HG02981 (cell line): ENCODE data around the gene JPH3.

Source experiments
- ATAC-seq: cut with Tn5 transposase; IDR thresholded peaks from one replicate; pipeline ENCODE4 v1.9.1; 2021; ENCODE audit warnings: mild to moderate bottlenecking, moderate library complexity; ENCODE audit not compliant: unreplicated experiment

The JPH3 gene

DNA sequence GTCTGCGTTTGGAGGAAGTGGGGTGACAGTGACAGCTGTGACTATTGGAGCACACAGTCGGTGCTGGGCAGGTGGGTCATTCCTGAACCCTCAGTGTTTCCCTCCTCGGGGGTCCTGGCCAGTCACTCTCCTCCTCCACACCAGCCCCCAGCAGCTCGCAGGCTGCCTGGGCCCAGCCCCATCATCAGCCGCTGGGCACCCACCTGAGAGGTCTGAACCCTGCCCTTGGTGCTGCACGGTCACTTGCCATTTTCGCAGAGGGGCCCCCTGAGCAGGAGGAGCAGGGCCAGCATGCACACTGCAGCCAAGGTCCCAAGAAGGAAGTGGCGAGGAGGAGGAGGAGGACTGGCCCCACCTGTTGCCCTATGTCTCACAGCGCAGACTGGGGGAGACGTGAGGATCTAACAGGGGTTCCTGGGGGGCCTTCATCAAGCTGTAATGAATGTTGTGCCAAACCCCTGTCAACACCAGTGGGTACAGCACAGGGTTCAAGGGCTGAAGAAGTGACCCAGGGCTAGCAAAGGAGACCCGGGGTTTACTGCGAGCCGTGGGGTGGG lies 23.0 kb downstream of the JPH3 start:
- no peak for ATAC-seq

DNA sequence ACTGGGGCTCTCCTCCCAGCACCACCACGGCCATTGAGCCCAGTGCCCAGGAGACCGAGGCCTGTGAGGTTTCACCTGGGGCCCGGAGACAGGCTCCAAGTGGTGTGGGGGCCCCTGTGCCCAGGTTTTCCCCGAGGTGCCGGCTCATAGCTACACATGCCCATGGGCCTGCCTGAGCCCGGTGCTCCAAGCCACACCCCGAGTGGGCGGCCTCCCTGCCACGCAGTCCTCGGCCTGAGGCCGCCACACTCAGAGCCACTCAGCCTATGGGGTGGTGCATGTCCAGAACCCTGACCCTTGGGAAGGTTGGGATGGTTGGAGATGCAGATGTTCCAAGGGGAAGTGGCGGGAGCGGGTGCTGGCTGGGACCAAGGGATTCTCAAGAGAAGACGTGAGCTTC lies 24.1 kb downstream of the JPH3 start:
- no peak for ATAC-seq

DNA sequence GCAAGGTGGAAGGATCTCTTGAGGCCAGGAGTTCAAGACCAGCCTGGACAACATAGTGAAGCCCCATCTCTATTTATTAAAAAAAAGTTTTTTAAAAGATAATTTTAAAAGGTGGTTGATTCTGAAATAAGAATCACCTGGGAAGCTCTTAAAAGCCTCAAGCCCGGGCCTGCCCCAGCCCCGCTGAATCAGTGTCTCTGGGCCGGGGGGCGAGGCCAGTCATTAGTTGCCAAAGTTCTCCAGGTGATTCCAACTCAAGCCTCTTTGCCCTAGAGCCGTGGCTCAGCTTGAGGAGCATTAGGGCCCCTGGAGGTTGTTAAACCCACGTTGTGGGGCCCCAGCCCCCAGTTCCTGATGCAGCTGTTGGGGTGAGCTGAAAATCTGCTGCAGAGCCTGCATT lies 24.6 kb downstream of the JPH3 start:
- ATAC-seq = no peak

DNA sequence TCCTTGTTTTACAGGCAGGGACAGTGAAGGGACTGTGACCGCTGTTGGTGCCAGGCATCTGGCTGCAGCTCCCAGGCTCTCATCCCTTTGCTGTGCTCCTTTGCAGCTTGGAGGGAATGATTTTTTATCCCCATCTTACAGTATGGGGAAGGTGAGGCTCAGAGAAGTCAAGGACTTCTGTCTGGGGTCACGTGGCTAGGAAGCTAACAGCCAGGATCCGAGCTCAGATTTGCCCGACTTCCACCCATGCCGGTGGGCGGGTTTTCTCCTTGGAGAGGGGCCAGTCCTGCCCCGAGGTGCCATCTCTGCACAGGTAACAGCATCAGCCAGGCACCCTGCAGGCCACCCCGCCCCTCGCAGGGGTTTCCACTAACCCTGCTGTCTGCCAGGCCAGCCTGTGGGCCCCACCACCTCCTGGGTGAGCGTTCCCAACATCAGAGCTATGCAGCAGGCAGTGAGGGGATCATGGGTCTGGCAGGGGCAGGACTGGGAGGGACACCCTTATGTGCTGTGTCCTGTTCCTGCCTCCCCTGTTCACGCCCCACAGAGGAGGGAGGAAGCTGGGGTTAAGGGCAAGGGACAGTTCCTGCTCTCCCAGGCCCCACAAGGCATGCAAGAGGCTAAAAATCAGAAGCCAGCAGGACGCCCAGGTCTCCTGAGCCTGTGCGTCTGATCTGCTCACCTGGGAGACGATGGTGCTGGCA lies 25.4 kb downstream of the JPH3 start:
- ATAC-seq = no peak

DNA sequence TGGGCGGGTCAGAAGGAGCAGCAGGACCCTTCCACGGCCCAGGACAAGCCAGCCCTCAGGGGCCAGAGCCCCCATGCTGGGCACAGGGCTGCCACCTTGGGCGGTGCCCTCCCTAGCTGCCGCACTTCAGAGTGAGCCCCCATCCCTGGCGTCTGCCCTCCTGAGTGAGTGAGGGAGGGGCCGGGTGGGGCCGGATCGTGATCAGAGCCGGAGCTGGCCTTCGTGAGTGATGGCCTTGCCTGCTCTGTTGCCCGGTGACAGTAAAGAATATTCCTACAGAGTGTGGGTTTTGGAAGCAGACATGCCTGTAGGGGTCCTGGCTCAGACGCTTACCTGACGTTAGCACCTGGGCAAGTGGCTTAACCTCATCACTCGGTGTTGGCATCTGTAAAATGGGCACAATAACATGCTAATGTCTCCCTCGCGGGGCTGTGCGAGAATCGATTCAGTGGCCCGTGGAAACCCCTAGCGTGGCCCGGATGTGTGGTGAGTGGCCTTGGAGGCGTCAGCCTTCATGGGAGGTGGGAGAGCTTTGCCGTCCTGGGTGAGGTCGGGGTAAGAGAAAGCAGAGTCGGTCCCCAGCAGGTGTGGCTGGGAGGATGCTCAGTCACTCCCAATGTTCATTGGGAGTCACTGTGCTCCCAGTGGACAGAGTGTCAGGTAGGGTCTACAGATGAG lies 26.1 kb downstream of the JPH3 start:
- no peak for ATAC-seq

DNA sequence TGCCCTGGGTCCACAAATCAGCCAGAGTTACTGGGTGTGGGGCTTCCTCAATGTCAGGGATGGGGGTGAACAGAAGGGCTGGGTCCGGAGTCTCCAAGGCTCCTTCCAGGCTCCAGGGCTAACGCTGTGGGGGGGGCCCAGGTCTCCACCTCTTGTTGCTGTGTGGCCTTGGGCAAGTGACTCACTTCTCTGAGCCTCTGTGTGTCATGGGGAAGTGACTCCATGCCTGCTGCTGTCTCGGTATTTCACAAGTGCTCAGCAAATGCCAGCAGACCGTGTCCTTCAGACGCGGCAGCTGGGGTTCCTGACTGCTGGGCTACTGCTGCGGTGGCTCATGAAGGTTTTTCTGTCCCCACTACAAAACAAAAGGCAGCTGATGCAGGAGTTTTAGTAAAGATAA lies 26.6 kb downstream of the JPH3 start:
- ATAC-seq = no peak

DNA sequence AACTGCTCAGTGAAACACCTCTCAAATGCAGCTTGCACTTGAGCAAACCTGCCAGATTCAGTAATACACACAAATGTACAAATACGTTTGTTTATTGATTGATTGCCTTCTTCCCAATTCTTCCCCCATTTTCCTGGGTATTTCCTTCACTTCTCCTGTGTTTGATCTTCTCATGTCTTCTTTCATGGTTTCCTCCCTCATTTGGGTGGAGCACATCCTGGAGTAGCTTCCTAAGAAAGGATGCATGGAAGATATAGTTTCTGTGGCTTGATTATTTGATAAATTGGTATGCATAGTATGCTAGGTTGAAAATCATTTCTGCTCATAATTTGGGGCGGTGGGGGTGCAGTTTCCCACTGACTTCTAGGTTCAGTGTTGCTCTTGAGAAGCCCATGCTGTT lies 28.8 kb downstream of the JPH3 start:
- ATAC-seq = no peak

DNA sequence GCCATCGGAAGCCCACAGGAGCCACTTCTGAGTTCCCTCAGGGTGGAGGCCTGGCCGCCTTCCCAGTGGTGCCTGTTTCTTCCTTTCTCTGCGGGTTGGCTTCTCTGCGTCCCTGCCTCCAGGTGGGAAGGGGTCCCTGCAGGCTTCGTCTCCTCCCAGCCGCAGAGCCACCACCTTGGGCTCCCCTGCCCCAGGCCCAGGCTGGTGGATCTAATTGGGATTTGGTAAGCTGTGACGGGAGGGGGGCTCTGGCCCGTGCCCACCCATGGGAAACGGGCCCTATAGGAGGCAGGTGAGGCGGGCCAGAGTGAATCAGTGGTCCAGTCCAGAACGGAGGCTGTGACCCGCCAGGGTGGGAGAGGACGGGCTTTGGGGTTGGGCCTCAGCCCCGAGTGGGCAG lies 32.1 kb downstream of the JPH3 start:
- ATAC-seq = no peak

DNA sequence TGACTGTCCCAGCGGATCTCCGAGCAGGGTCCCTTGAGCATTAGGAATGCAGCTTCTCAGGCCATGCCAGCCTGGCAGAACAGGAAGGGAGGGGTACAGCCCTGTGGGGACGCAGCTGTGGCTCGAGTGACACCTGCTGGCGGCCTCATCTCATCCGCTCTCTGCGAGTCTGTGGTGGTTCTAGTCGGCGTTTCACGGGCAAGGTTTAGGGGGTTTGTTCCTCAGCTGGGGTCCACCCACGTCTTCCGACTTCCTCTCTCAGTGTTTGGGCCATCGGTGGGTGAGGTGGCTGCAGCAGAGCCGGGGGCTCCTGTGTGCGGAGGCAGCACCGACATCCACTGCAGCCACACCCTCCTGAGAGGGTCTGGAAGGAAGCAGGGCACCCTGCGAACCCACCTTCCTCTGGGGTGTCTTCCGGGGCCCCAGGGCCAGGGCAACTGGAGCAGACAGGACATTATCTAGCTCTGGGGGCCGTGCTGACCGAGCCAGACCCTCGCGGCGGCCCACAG lies 33.3 kb downstream of the JPH3 start:
- ATAC-seq = no peak

DNA sequence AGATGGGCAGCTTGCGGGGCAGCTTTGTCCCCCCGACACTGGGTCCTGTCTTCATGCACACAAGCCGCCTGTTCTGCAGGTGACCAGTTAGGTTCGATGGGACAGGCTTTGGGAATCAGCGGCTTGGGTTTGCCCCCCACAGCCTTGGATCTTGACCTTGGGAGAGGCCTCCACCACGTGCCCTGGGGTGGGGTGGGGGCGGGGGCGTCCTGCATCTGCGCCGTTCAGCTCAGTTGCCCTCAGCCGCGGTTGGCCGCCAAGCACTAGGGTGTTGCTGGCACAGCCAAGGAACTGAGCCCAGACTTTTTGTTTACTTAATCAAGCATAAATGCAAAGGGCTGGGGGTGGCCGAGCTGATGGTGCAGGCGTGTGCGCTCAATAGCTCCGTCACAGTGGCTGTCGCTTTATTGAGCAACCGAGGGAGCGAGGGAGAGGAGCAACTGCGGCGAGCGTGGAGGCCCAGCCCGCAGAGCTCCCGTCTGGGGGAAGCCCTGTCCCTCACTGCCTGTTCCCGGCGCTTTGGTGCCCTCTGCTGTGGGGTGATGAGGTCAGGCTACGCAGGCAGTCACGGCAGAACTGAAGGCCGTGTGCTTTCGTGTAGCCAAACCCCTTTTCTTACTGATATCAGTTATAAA lies 33.9 kb downstream of the JPH3 start:
- ATAC-seq = no peak

DNA sequence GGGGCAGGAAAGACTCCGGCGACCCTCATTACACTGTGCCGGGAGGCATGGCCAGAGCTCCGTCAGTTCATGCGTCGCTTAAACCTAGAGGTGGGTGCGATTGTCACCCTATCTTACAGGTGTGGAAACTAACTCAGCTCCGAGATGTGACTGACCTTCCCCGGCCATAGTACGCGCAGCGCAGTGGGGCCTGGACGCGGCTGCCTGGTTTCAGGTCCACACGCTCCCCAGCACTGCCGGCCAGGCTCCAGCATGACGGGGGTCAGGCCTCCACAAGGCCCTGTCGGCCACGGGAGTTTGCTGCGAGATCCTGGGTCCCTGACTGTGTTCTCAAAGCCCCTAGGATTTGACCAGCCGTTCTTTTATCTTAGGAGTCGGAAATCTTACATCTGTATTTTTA lies 34.4 kb downstream of the JPH3 start:
- no peak for ATAC-seq

DNA sequence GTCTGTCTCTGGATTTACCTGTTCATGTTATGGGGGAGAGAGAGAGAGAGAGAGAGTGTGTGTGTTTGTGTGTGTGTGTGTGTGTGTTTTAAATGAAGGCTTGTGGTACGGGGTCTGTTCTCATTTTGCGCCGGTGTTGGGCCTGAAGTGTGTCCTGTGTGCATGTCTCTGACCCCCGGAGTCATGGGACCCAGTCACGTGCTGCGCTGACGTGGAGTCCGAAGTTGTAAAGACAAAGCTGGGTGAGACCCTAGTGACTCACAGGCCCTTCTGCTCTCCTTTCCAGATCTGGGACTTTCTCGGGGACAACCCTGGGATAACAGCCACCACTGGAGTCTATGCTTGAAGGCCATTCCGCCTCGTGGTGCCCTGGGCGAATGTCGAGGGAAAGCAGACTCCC lies 35.0 kb downstream of the JPH3 start:
- no peak for ATAC-seq

DNA sequence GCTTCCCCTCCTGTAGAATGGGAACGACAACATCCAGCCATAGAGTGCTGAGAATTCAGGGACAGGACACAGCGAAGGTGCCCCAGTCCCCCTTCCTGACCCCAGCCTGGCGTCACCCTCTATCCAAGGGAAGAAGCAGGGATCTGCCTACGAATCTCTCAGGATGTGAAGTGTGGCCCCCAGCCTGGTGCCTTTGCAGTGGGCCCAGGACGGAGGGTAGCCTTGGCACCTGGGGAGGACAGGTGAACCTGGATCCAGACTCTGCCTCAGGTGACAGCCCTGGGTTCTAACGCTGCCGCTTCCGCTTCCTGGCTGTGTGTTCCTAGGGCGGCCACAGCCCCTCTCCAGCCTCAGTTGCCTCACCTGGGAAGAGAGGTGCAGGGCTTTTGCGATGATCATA lies 36.4 kb downstream of the JPH3 start:
- ATAC-seq = no peak

DNA sequence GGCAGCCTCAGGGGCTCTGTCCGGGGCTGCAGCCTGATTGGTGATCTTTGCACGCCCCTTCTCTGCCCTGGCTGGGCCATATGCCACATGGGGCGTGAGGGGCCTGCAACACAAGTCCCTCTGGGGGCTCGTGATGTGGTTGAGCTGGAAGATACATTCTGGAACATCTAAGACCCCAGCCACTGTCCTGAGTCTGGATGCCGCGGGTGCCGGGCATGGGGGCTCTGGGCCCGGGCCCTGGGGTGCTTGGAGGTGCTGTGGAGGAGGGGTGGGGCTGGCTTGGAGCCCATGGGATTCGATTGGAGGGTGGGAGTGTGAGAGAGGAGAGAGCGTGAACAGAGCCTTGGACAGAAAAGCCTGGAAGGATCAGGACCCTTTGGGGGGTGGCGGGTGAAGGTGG lies 39.4 kb downstream of the JPH3 start:
- ATAC-seq = no peak

DNA sequence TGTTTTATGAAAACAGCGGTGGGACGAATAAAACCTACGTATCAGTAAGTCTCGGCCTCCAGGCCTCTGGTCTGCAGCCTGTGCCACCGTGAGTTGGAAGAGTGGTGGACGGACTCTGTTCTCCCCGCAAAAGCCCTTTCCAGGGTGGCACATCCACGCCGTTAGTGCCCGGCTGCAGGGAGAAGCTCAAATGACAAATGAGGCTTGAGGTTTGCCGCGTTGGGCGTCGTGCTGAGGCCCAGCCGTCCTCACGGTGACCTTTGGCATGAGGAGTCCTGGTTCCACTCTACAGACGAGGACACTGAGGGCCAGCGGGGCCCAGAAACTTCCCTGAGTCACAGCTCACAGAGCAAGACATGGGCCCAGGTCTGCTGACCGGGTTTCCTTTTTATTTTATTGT lies 40.2 kb downstream of the JPH3 start:
- no peak for ATAC-seq

DNA sequence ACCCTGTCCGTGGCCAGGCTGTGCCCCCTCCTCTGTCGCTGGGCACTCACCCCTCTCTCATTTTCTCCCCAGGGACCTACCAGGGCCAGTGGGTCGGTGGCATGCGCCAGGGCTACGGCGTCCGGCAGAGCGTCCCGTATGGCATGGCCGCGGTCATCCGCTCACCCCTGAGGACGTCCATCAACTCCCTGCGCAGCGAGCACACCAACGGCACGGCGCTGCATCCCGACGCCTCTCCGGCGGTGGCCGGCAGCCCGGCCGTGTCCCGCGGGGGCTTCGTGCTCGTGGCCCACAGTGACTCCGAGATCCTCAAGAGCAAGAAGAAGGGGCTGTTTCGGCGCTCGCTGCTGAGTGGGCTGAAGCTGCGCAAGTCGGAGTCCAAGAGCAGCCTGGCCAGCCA lies 41.9 kb downstream of the JPH3 start:
- no peak for ATAC-seq

DNA sequence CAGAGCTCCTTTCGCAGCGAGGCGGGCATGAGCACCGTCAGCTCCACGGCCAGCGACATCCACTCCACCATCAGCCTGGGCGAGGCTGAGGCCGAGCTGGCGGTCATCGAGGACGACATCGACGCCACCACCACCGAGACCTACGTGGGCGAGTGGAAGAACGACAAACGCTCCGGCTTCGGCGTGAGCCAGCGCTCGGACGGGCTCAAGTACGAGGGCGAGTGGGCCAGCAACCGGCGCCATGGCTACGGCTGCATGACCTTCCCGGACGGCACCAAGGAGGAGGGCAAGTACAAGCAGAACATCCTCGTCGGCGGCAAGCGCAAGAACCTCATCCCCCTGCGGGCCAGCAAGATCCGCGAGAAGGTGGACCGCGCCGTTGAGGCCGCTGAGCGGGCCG lies 42.3 kb downstream of the JPH3 start:
- no peak for ATAC-seq

DNA sequence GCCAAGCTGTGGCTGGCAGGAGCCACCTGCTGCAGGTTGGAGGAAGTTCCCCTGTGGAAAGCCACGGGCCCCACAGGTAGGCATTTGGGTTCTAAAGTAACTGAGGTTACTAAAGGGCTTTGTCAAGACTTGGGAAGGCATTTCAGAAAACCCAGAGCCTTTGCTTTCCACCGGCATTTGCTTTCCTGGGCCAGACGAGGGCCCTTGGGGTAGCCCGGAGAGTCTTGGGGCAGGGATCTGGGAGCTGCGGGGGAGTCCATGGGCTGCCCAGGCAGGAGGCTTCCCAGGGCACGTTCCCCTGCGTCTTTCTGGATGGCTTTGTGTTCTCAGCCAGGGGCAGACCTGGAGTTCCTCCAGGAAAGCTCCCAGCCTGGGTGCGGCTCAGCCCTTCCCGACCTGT lies 43.5 kb downstream of the JPH3 start:
- ATAC-seq = no peak

DNA sequence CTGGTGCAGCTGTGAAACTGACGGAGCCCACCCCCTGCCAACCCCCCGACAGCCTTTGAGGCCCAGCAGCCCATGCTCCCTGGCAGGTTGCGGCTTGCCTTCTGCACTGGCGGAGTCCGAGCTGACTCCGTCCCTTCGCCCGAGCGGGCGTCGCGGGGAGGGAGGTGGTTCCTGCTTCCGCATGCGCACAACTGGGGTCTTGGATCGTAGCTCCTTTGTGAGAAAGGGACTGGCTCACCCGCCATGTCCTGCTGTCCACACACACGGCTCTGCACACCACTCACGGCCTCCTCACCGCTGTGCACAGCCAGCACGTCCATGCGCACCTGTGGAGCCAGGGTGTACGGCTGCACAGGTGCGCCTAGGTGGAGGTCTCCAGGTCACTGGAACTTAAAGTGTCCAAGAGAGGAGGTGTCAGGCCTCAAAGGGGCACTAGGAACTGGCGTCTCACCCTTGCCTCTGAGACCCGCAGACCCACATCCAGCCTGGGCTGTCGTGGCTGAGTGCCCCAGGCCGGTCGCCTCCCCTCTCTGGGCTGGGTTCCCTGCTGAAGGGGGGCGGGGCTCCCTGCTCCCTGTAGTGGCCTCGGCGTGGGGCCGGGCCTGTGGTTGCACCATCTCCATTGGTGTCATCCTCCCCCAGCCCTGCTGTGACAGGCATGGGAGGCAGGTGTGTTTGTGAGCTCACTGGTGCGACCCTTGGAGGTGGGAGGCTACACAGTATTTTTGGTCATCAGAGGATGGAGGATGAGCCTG lies 45.3 kb downstream of the JPH3 start:
- no peak for ATAC-seq

DNA sequence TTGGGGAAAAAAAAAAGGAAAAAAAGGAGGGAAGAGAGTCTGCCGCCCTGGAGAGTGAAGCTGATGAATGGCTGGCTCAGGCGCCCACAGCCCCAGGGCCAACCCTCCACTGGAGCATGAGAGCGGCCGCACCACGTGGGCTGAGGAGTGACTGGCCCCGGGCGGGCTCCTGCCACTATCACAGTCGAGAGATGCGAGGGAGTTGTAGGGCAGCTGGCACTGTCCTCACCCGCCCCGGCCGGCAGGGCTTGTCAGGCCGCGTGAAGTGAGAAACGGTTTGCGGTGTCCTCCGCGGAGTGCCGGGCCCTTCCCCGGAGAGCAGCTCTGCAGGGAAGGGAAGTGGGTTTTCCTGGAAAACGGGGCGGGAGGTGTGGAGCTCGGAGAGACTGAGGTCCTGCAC lies 45.9 kb downstream of the JPH3 start:
- ATAC-seq = no peak
